Suprapubic skin (tissue), 3 donors: ENCODE measurements around the gene TMEM63B.

Experiments
- EP300 ChIP-seq: sonication (generic); formaldehyde crosslinking; IDR thresholded peaks from one replicate; pipeline ENCODE4 v1.6.1; 2017; ENCODE audit warnings: antibody characterized with exemption
- POLR2A ChIP-seq, 2 donors: fragments of 450-650 bp; IDR thresholded peaks; one replicate each; pipeline ENCODE4 v1.6.1; 2017; ENCODE audit warnings: antibody characterized with exemption in 2 of 2, mild to moderate bottlenecking in 2 of 2, moderate library complexity in 2 of 2
- TF ChIP-seq, protein P1 (sequence below), 2 donors: fragments of 200-600 bp in 1 of 2; fragments of 450-650 bp in 1 of 2; sonication (generic) in 1 of 2; IDR thresholded peaks; one replicate each; pipeline ENCODE4 v1.5.1; 2016 to 2019; ENCODE audit warnings: antibody characterized with exemption in 2 of 2, mild to moderate bottlenecking in 1 of 2, moderate library complexity in 1 of 2

DNA sequence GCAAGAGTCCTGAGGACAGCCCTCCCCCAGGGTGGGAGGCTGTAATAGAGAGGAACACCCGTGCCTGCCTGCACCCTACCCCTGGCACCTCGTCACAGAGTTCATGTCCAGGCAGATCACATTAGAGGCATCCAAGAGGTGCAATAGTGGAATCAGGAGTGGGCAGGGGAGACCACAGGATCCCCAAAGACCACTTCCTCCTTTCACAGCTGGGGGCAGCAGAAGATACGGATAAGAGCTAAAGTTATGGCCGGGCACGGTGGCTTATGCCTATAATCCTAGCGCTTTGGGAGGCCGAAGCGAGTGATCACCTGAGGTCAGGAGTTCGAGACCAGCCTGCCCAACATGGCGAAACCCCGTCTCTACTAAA lies 29.8 kb downstream of the TMEM63B start:
- TF ChIP-seq, protein P1, sequence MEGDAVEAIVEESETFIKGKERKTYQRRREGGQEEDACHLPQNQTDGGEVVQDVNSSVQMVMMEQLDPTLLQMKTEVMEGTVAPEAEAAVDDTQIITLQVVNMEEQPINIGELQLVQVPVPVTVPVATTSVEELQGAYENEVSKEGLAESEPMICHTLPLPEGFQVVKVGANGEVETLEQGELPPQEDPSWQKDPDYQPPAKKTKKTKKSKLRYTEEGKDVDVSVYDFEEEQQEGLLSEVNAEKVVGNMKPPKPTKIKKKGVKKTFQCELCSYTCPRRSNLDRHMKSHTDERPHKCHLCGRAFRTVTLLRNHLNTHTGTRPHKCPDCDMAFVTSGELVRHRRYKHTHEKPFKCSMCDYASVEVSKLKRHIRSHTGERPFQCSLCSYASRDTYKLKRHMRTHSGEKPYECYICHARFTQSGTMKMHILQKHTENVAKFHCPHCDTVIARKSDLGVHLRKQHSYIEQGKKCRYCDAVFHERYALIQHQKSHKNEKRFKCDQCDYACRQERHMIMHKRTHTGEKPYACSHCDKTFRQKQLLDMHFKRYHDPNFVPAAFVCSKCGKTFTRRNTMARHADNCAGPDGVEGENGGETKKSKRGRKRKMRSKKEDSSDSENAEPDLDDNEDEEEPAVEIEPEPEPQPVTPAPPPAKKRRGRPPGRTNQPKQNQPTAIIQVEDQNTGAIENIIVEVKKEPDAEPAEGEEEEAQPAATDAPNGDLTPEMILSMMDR (IDR thresholded peaks at IDR 0.05), result no peak
- TF ChIP-seq EP300 (no peak), POLR2A (IDR thresholded peaks at IDR 0.05) (no peak)
